Kidney tubule cell (primary cell): Measurements from ENCODE around the gene ZDHHC14.
"Not testable (repeated sequence)": the region's sequence is repeated elsewhere in the genome, so short reads cannot be mapped to it uniquely, and the experiment has no call there.

Experiments used
- DNase-seq: peaks from one replicate; pipeline ENCODE4 v3.0.0-alpha.2; 2018; ENCODE audit warnings: low spot score

The ZDHHC14 gene

DNA sequence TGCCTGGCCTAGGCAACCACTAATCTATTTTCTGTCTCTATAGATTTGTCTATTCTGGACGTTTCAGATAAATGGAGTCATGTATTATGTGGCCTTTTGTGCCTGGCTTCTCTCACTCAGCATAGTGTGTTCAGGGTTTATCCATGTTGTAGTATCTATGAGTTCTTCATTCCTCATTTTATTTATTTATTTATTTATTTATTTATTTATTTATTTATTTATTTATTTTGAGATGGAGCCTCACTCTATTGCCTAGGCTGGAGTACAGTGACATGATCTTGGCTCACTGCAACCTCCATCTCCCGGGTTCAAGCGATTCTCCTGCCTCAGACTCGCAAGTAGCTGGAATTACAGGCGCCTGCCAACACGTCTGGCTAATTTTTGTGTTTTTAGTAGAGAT, 86.3 kb downstream of the ZDHHC14 start:
- not testable (repeated sequence) for DNase-seq

- no peak for DNase-seq
Measured at GRCh38 chr6:157468054-157468453, 87.1 kb downstream of the ZDHHC14 start.

DNA sequence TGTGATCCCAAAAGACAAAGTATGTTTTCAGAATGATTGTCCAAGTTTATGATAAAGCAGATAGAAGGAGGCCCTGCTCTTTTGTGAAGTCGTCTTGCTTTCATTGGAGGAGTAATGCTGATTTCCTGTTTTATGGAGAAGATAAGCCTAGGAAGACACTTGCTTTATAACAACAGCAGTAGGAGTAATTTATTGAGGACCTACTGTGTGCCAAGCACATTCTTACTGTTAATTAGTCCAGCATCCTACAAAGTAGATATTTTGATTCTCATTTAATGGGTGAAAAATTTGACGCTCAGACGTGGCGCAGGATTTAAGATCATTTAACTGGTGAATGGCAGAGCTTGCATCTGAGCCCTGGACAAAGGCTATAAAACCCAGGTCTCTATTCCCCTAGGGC, 87.6 kb downstream of the ZDHHC14 start:
- no peak for DNase-seq

GRCh38 chr6:157469378-157469777, 88.4 kb downstream of the ZDHHC14 start:
- DNase-seq, result peak; percentile 34

DNA sequence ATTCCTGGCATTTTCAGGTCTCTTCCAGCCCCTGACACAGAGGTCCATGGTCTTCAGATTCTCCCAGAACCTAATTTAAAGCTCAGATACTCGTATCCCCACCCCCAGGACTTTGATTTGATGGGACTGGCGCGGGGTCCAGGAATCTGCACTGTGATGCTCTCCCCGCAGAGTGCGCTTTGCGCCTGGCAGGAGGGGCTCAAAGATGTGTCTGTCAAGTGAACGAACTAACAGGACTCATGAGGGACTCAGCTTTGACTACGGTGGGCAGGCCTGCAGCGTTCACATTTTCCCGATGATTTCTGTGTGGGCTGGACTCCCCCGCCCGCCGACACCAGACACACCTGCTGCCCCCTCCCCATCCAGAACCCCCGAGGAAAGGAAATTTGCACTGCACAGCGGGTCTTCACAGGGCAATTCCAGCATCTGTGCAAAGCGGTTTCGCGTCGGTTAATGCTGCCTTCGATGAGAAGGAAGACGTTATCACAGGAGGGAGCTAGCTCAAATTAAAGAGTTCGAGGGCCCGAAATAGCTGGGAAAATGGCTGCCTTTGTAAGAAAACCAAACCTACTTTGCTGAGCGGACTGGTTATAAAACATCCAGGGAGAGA, 90.2 kb downstream of the ZDHHC14 start:
- no peak for DNase-seq

- no peak for DNase-seq
Measured at GRCh38 chr6:157471895-157472686, 91.1 kb downstream of the ZDHHC14 start.

GRCh38 chr6:157476797-157477196, 95.8 kb downstream of the ZDHHC14 start:
- no peak for DNase-seq

GRCh38 chr6:157478926-157479325, 97.9 kb downstream of the ZDHHC14 start:
- no peak for DNase-seq

GRCh38 chr6:157479464-157480303, 98.7 kb downstream of the ZDHHC14 start:
- DNase-seq, result no peak

DNA sequence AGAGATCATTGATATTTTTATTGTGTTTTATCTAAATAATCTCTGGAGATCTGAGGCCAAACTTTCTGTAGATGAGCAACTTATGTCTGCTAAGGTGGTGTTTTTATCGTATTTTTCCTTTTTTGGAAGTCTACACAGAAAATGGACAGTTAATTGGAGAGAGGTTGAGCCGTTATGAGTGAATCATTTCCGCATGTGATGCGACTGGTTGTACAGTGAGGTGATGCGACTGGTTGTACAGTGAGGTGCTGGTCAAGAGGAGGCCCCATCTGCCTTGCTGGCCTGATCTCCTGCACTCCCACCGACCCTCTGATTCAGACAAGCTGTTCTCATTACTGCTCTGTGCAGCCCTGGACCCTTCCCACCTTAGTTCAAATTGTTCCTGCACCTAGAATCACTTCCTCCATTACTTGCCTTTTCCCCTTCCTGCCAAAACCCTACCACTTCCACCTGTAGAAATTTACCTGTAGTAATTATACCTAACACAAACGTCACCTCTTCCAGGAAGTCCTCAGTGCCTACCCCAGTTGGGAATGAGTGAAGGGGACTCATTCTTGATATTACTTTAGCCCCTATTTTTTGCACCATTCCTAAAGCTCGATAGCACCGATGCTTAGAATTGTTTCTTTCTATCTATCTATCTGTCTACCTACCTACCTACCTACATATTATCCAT, 100.3 kb downstream of the ZDHHC14 start:
- DNase-seq, result no peak

- DNase-seq, result no peak
Measured at GRCh38 chr6:157481865-157482249, 100.9 kb downstream of the ZDHHC14 start.

DNA sequence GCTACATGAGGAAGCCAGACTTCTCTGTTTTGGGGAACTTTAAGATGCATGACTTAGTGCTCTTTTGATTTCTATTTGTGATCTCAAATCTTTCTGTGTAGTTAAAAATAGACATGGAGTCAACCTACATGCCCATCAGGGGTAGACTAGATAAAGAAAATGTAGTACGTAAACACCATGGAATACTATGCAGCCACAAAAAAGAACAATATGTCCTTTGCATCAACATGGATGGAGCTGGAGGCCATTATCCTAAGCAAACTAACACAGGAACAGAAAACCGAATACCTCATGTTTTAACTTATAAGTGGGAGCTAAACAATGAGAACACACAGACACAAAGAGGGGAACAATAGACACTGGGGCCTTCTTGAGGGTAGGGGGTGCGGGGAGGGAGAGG, 102.8 kb downstream of the ZDHHC14 start:
- no peak for DNase-seq

GRCh38 chr6:157484181-157484580, 103.2 kb downstream of the ZDHHC14 start:
- no peak for DNase-seq

- DNase-seq, result no peak
Measured at GRCh38 chr6:157486572-157486971, 105.6 kb downstream of the ZDHHC14 start.

DNA sequence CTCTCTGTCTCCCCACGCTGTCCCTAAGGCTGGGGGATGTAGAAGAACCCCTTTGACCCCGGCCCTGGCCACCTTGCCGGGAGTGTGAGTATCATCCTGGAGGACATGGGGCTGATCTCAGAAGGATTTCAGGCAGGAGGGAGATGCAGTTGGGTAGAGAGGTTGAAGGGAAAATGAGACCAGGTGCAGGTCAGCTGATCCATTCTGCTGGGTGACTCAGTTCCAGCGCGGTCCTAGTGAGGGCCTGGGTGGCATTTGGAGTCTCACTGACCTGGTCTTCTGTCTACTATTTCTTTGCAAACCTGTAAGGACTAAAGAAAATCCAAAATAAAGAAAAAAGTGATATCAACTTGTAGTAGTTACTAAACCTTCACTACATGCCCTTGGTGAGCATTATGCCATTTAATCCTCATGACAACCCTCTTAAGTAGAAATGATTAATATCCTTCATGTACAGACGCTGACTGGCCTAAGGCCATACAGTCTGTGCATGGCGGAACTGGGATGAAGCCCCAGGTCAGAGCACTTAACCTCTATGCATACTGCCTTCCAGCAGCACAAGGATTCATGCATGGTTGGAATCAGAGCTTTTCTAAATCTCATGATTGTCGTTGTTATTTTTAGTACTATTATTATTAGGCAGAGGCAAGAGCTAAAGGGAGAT, 106.3 kb downstream of the ZDHHC14 start:
- no peak for DNase-seq

- no peak for DNase-seq
Measured at GRCh38 chr6:157488058-157488457, 107.1 kb downstream of the ZDHHC14 start.

GRCh38 chr6:157488716-157489118, 107.7 kb downstream of the ZDHHC14 start:
- DNase-seq, result no peak

DNA sequence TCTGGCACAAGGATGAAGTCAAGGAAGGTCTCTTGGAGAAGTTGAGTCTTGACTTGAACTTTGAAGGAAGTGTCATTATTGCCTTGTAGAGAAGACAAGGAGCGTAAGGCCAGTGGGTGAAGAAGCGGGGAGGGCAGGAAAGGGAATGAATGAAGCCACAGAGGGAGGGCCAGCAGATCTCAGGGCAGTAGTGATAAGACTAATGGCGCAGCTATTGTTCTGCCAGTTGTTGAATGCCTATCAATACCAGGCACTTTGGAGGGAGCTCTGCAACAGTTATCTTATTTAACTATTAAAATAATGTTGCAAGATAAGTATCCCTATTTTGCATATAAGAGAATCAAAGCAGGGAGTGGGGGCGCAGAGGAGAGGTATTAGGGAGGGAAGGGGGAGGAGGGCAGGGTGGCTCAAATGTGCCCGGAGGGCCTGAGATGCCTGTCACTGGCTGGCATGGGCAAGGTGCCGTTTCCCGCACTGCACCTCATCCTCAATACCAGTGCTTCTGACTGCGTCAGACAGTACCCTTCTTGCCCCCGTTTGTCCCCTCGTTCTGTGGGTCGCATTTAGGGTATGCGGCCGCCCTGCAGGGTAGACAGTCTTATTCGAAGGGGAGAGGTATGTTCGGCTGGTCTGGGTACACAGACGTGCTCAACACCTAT, 109.8 kb downstream of the ZDHHC14 start:
- DNase-seq, result no peak

DNA sequence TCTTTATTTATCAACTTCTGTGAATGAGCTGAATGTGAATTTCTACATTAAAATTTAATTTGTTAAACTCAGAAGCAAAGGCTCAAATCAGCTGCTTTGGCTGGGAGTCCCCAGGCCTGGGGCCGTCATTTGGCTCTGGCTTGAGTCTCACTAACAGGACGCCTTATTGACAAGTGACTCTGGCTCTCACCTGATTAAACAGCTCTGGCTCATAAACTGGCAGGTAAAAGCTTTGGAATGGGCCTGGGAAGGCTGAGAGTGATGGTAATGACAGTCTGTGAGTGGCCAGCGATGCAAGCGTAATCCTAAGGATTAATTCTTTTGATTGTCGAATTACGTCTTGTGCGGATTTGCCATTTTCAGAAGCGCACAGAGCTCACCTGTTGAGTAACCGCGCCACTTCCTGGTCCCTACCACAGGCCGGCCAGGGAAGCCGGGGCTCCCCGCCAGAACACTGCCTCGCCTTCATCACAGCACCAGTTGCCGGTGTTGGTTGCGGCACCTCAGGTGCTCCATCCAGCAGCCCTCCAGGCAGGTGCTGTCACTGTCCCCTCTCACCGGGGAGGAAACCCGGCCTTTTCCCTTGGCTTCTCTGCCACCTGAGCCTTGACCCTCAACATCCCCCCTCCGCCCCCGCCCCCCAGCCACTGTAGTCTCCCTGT, 110.7 kb downstream of the ZDHHC14 start:
- DNase-seq, result no peak

DNA sequence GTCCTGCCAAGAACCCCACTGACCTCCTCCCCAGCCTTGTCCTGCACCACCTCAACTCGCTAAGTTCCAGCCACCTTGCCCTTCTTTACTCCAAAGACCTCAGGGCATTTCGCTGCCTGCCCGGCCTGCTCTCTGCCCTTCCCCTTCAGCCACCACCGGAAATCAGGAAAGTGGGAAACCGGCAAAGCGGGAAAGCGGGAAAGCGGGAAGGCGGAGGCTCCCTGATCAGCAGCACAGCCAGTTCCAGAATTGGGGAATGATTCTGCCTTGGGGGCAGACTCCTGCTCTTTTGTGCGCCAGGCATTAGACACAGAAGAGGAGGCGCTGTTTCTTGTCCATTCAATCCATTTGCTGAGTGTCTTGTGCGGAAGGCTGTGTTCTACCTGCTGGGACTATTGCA, 111.3 kb downstream of the ZDHHC14 start:
- DNase-seq, result no peak

- DNase-seq, result no peak
Measured at GRCh38 chr6:157492741-157493140, 111.8 kb downstream of the ZDHHC14 start.
